IMR-90 (cell line): ENCODE measurements around the gene CPD. TPM values are rescaled to one million over a fixed set of nuclear protein-coding genes. Genes with fewer than 3 reads are reported as not detected.

Source experiments
- ATAC-seq: fragments of 200-7000 bp; cut with Tn5 transposase; 2 replicates; pipeline ENCODE4 v1.9.1; 2020; ENCODE audit warnings: low read depth, mild to moderate bottlenecking, moderate library complexity
- BruUV-seq: library from RNA; stranded (reverse); fragments of 400-500 nt; replicated peaks from 2 replicates; lab custom pipeline; 2021; lab: Mats Ljungman, UMichigan
- CTCF ChIA-PET: fragments of 300-600 bp; formaldehyde crosslinking; extraction: SDS; loops from one replicate; lab custom pipeline; 2021; ENCODE audit warnings: antibody characterized with exemption; lab: Yijun Ruan, JAX
- POLR2A ChIA-PET: fragments of 300-600 bp; sonication (Branson Sonifier 250); formaldehyde crosslinking; loops from one replicate; lab custom pipeline; 2022; ENCODE audit warnings: antibody characterized with exemption; ENCODE audit not compliant: unreplicated experiment; lab: Charles Lee
- DNase-seq: peaks from one replicate; pipeline ENCODE4 v3.0.0; 2013
- H2AFZ ChIP-seq: replicated peaks from 2 replicates; pipeline ENCODE3; 2013; ENCODE audit warnings: low read length, mild to moderate bottlenecking; ENCODE audit not compliant: poor library complexity
- H2AK5ac ChIP-seq: 2 replicates; pipeline ENCODE4 v1.6.1; 2013; ENCODE audit warnings: low read depth, low read length, inconsistent platforms
- H2AK9ac ChIP-seq: replicated peaks from 2 replicates; pipeline ENCODE3; 2013; ENCODE audit warnings: mild to moderate bottlenecking, low read depth, low read length, moderate library complexity; ENCODE audit not compliant: poor library complexity
- H2BK120ac ChIP-seq: 2 replicates; pipeline ENCODE4 v1.6.1; 2013; ENCODE audit warnings: low read depth, low read length, inconsistent platforms
- H2BK15ac ChIP-seq: 3 replicates; pipeline ENCODE4 v1.6.1; 2013; ENCODE audit warnings: low read depth, low read length, inconsistent platforms
- H2BK20ac ChIP-seq: 2 replicates; pipeline ENCODE4 v1.6.1; 2013; ENCODE audit warnings: low read depth, mild to moderate bottlenecking, inconsistent platforms, low read length, moderate library complexity
- H2BK5ac ChIP-seq: 2 replicates; pipeline ENCODE4 v1.6.1; 2013; ENCODE audit warnings: mild to moderate bottlenecking, low read depth, low read length, inconsistent platforms; ENCODE audit not compliant: poor library complexity, severe bottlenecking
- H3K14ac ChIP-seq: replicated peaks from 2 replicates; pipeline ENCODE4 v1.6.1; 2013; ENCODE audit warnings: low read depth, low read length, inconsistent platforms
- H3K18ac ChIP-seq: 2 replicates; pipeline ENCODE4 v1.6.1; 2013; ENCODE audit warnings: low read depth, low read length, control low read depth
- H3K23ac ChIP-seq: 2 replicates; pipeline ENCODE4 v1.6.1; 2013; ENCODE audit warnings: low read depth, low read length, inconsistent platforms
- H3K27ac ChIP-seq: 2 replicates; pipeline ENCODE4 v1.5.1; 2013; ENCODE audit warnings: mild to moderate bottlenecking, control low read depth, low read length; ENCODE audit not compliant: insufficient read depth
- H3K27me3 ChIP-seq: 2 replicates; pipeline ENCODE4 v1.6.1; 2013; ENCODE audit warnings: low read length; ENCODE audit not compliant: control insufficient read depth, insufficient read depth
- H3K36me3 ChIP-seq: 2 replicates; pipeline ENCODE4 v1.6.1; 2013; ENCODE audit warnings: low read length, mixed read lengths; ENCODE audit not compliant: control insufficient read depth, insufficient read depth
- H3K4ac ChIP-seq: 2 replicates; pipeline ENCODE4 v1.6.1; 2013; ENCODE audit warnings: low read depth, low read length, inconsistent platforms
- H3K4me1 ChIP-seq: 2 replicates; pipeline ENCODE4 v1.6.1; 2013; ENCODE audit warnings: low read length, mixed read lengths; ENCODE audit not compliant: control insufficient read depth, insufficient read depth
- H3K4me2 ChIP-seq: 2 replicates; pipeline ENCODE4 v1.6.1; 2013; ENCODE audit warnings: low read depth, mild to moderate bottlenecking, control low read depth, low read length, moderate library complexity
- H3K4me3 ChIP-seq: 2 replicates; pipeline ENCODE4 v1.5.1; 2013; ENCODE audit warnings: low read depth, mild to moderate bottlenecking, control low read depth, low read length, moderate library complexity; ENCODE audit not compliant: insufficient read depth
- H3K56ac ChIP-seq: 2 replicates; pipeline ENCODE4 v1.6.1; 2013; ENCODE audit warnings: low read length, inconsistent platforms; ENCODE audit not compliant: insufficient read depth; ENCODE audit errors: extremely low read depth
- H3K79me1 ChIP-seq, 2 experiments: 2 replicates each; pipeline ENCODE4 v1.6.1; 2013; ENCODE audit warnings: low read length in 2 of 2, inconsistent platforms in 1 of 2, low read depth in 1 of 2
- H3K9ac ChIP-seq: 2 replicates; pipeline ENCODE4 v1.6.1; 2013; ENCODE audit warnings: low read depth, low read length, control low read depth
- H3K9me1 ChIP-seq: 2 replicates; pipeline ENCODE4 v1.6.1; 2013; ENCODE audit warnings: low read length, inconsistent platforms; ENCODE audit not compliant: insufficient read depth
- H3K9me3 ChIP-seq: 2 replicates; pipeline ENCODE4 v1.6.1; 2013; ENCODE audit warnings: low read length; ENCODE audit not compliant: control insufficient read depth, insufficient read depth
- H4K20me1 ChIP-seq: 2 replicates; pipeline ENCODE4 v1.6.1; 2013; ENCODE audit warnings: low read length, inconsistent platforms; ENCODE audit not compliant: insufficient read depth
- H4K5ac ChIP-seq: 2 replicates; pipeline ENCODE4 v1.6.1; 2013; ENCODE audit warnings: mild to moderate bottlenecking, low read depth, low read length, control low read depth
- H4K8ac ChIP-seq, 2 experiments: 2 replicates each; pipeline ENCODE4 v1.6.1; 2013; ENCODE audit warnings: low read depth in 2 of 2, low read length in 2 of 2, control low read depth in 1 of 2, inconsistent platforms in 1 of 2
- H4K91ac ChIP-seq: 2 replicates; pipeline ENCODE4 v1.6.1; 2013; ENCODE audit warnings: low read depth, low read length, inconsistent platforms; ENCODE audit not compliant: insufficient read depth
- SMC3 ChIP-seq: fragments of 150-350 bp; IDR thresholded peaks from 2 replicates; pipeline ENCODE4 v1.6.1; 2016; ENCODE audit warnings: low read depth, mild to moderate bottlenecking, antibody characterized with exemption, low read length, moderate library complexity
- USF2 ChIP-seq: fragments of 150-350 bp; IDR thresholded peaks from 2 replicates; pipeline ENCODE4 v1.6.1; 2017; ENCODE audit warnings: mild to moderate bottlenecking, antibody characterized with exemption, low read length, low read depth
- WGBS, 2 experiments: methylation state at CpG; one replicate each; pipeline versions ENCODE4 v1.1.5 to v1.1.7; 2013; ENCODE audit warnings: missing lambda C conversion rate in 2 of 2; ENCODE audit not compliant: insufficient read length in 1 of 2; ENCODE audit errors: extremely low coverage in 2 of 2; 5-methylcytosine and 5-hydroxymethylcytosine counted together
- dilution Hi-C: fragments of 300-500 bp; cut with HindIII; formaldehyde crosslinking; loops from one replicate; pipeline ENCODE4 v1.14.3; 2018; ENCODE audit warnings: low sequenced_read_pairs; ENCODE audit not compliant: unreplicated experiment
- in situ Hi-C: fragments of 300-500 bp; cut with MboI; formaldehyde crosslinking; loops from 3 replicates; pipeline ENCODE4 v1.14.3; 2019; ENCODE audit warnings: low sequenced_read_pairs, inconsistent platforms, mixed read lengths
- intact Hi-C: fragments of 100-400 bp; cut with micrococcal nuclease; formaldehyde crosslinking; loops from 2 replicates; pipeline ENCODE4 v1.10.0; 2022
- polyA plus RNA-seq, 3 experiments: library from polyadenylated mRNA; depleted of rRNA; stranded (reverse); fragments of >200 nt; gene quantifications; 2 replicates each; pipeline ENCODE4 v1.2.3, GENCODE V29; 2012; ENCODE audit warnings: low replicate concordance in 1 of 3
- total RNA-seq: library from RNA; depleted of rRNA; stranded (reverse); fragments of >200 nt; gene quantifications from 2 replicates; pipeline ENCODE4 v1.2.3, GENCODE V29; 2012
- TF ChIP-seq, protein P1 (sequence below): fragments of 150-350 bp; IDR thresholded peaks from 2 replicates; pipeline ENCODE4 v1.6.1; 2016; ENCODE audit warnings: low read depth, mild to moderate bottlenecking, low read length, moderate library complexity, borderline replicate concordance

The CPD gene
- total and polyA plus RNA-seq, 2 of the 4 experiments (the other 2 are of a cell fraction), result 23.4 to 94.5 TPM

DNA sequence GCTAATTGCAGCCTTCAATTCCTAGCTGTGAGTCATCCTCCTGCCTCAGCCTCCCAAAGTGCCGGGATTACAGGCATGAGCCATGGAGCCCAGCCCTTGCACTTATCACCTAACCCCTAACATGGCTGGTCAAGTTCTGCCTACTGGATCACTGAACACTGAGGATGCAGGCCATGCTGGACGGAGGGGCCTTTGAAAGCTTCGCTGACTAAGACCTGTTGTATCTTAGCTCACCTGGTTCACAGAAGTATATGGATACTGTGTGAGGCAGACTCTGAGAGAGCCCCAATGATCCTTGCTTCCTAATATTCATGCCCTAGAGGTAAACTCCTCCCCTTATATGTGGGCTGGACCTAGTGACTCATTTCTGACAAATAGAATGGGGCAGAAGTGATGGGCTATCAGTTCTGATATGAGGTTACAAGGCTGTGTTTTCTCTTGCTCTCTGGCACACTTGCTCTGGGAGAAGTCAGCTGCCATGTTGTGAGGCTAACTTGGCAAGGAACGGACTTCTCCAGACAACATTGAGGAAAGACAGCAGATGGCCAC is 33.1 kb upstream of the CPD start:
- no peak overlapping the region for H3K4me3 ChIP-seq
- ChIA-PET POLR2A (no interaction called here), CTCF (no interaction called here)
- peak overlapping the region; percentile 47 for H2AFZ ChIP-seq
- H2BK5ac ChIP-seq, result peak overlapping the region; percentile 4
- H3K4me2 ChIP-seq, result no peak overlapping the region
- H2AK9ac ChIP-seq, result no peak overlapping the region
- no peak overlapping the region; a peak in 2 of 4 replicates for H4K8ac ChIP-seq
- peaks cover 17% of the 10 kb centered on the region for H3K4me1 ChIP-seq
- H2BK120ac ChIP-seq, result peak overlapping the region; percentile 14; the same call in 1 of the 2 replicates
- no peak for TF ChIP-seq USF2
- TF ChIP-seq, protein P1, sequence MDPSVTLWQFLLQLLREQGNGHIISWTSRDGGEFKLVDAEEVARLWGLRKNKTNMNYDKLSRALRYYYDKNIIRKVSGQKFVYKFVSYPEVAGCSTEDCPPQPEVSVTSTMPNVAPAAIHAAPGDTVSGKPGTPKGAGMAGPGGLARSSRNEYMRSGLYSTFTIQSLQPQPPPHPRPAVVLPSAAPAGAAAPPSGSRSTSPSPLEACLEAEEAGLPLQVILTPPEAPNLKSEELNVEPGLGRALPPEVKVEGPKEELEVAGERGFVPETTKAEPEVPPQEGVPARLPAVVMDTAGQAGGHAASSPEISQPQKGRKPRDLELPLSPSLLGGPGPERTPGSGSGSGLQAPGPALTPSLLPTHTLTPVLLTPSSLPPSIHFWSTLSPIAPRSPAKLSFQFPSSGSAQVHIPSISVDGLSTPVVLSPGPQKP, result no peak
- TF ChIP-seq SMC3, result no peak
- H2BK15ac ChIP-seq, result peak overlapping the region; percentile 51; the same call in 2 of the 3 replicates
- H3K18ac ChIP-seq, result peak overlapping the region; percentile 70
- H3K9me1 ChIP-seq, result peaks cover 7% of the 10 kb centered on the region
- H2AK5ac ChIP-seq, result peak overlapping the region; percentile 73; the same call in 1 of the 2 replicates
- no peaks in the 10 kb centered on the region for H3K27me3 ChIP-seq
- DNase-seq, result no peak
- no peak overlapping the region for H3K23ac ChIP-seq
- no peak overlapping the region for H3K27ac ChIP-seq
- H4K91ac ChIP-seq, result peak overlapping the region; percentile 2; the same call in 1 of the 2 replicates
- no peaks in the 10 kb centered on the region for H3K9me3 ChIP-seq
- H3K9ac ChIP-seq, result no peak overlapping the region
- no peaks in the 10 kb centered on the region for H3K36me3 ChIP-seq
- H3K4ac ChIP-seq, result peak overlapping the region; percentile 41; the same call in 1 of the 2 replicates
- H4K5ac ChIP-seq, result peak overlapping the region; percentile 43
- BruUV-seq, result no TSS peak
- WGBS, 2 experiments, result 86% methylated on average over 1 of the region's 4 CpGs; no CpG with 5 or more reads in 1 of the 2 experiments
- peak overlapping the region; percentile 35 for H2BK20ac ChIP-seq
- in situ Hi-C loops, result no loop called here
- no peak overlapping the region for H3K56ac ChIP-seq
- dilution Hi-C loops, result no loop called here
- no peaks in the 10 kb centered on the region for H3K79me1 ChIP-seq
- ATAC-seq, result no peak
- H3K14ac ChIP-seq, result peak overlapping the region; percentile 10
- intact Hi-C loops, result no loop called here
- peaks cover 5% of the 10 kb centered on the region; the same call in 1 of the 2 replicates for H4K20me1 ChIP-seq
